GM23338 (cell line): ENCODE results near the gene CEACAM16. TPM values are rescaled to one million over a fixed set of nuclear protein-coding genes. Genes with fewer than 3 reads are reported as not detected.
"Not testable (repeated sequence)": the region's sequence is repeated elsewhere in the genome, so short reads cannot be mapped to it uniquely, and the experiment has no call there.

Source experiments
- ATAC-seq: fragments of 200-7000 bp; cut with Tn5 transposase; 3 replicates; pipeline ENCODE4 v1.9.1; 2020
- DNase-seq: peaks from one replicate; pipeline ENCODE4 v3.0.0-alpha.2; 2015; ENCODE audit warnings: low spot score
- H2AFZ ChIP-seq: fragments of 200-600 bp; sonication (generic); 2 replicates; pipeline ENCODE4 v1.8.0; 2016; ENCODE audit warnings: antibody characterized with exemption, mild to moderate bottlenecking, moderate library complexity
- H3F3A ChIP-seq: fragments of 200-600 bp; sonication (generic); replicated peaks from 2 replicates; pipeline ENCODE4 v1.8.0; 2017; ENCODE audit warnings: antibody characterized with exemption, mixed run types, low read depth
- H3K27ac ChIP-seq: fragments of 200-600 bp; sonication (generic); 2 replicates; pipeline ENCODE4 v1.6.1; 2016; ENCODE audit warnings: low read depth
- H3K27me3 ChIP-seq: fragments of 200-600 bp; sonication (generic); 2 replicates; pipeline ENCODE4 v1.8.0; 2016; ENCODE audit warnings: mild to moderate bottlenecking, mixed run types, moderate library complexity; ENCODE audit not compliant: insufficient read depth
- H3K36me3 ChIP-seq: fragments of 200-600 bp; sonication (generic); 2 replicates; pipeline ENCODE4 v1.8.0; 2016; ENCODE audit warnings: mild to moderate bottlenecking; ENCODE audit not compliant: insufficient read depth
- H3K4me1 ChIP-seq: fragments of 200-600 bp; sonication (generic); 2 replicates; pipeline ENCODE4 v1.8.0; 2016; ENCODE audit warnings: mild to moderate bottlenecking, moderate library complexity; ENCODE audit not compliant: insufficient read depth
- H3K4me2 ChIP-seq: fragments of 200-600 bp; sonication (generic); 2 replicates; pipeline ENCODE4 v1.7.1; 2017; ENCODE audit warnings: mixed run types
- H3K4me3 ChIP-seq: fragments of 200-600 bp; sonication (generic); 2 replicates; pipeline ENCODE4 v1.6.1; 2016; ENCODE audit warnings: mixed run types
- H3K79me2 ChIP-seq: fragments of 200-600 bp; sonication (generic); replicated peaks from 2 replicates; pipeline ENCODE4 v1.8.0; 2017; ENCODE audit warnings: mild to moderate bottlenecking; ENCODE audit not compliant: insufficient read depth
- H3K9me2 ChIP-seq: fragments of 200-600 bp; sonication (generic); 2 replicates; pipeline ENCODE4 v1.8.0; 2017; ENCODE audit not compliant: insufficient read depth
- H4K20me1 ChIP-seq: fragments of 200-600 bp; sonication (generic); replicated peaks from 2 replicates; pipeline ENCODE4 v1.8.0; 2017; ENCODE audit warnings: mild to moderate bottlenecking; ENCODE audit not compliant: insufficient read depth
- H3K27ac Mint-ChIP-seq: 2 replicates; pipeline ENCODE4 v1.8.0; 2020; ENCODE audit warnings: inconsistent platforms, mild to moderate bottlenecking, moderate library complexity, mixed read lengths
- H3K27me3 Mint-ChIP-seq: 3 replicates; pipeline ENCODE4 v1.8.0; 2022; ENCODE audit warnings: low read depth, mild to moderate bottlenecking, moderate library complexity, mixed read lengths, inconsistent platforms; ENCODE audit not compliant: insufficient read depth, poor library complexity
- H3K36me3 Mint-ChIP-seq: 3 replicates; pipeline ENCODE4 v1.8.0; 2021; ENCODE audit warnings: low read depth, mild to moderate bottlenecking, inconsistent platforms, moderate library complexity, mixed read lengths
- H3K4me1 Mint-ChIP-seq: 3 replicates; pipeline ENCODE4 v1.8.0; 2020; ENCODE audit warnings: mild to moderate bottlenecking, inconsistent platforms, mixed read lengths
- H3K4me3 Mint-ChIP-seq: 3 replicates; pipeline ENCODE4 v1.8.0; 2021; ENCODE audit warnings: moderate library complexity, mild to moderate bottlenecking, inconsistent platforms, mixed read lengths
- H3K9me3 Mint-ChIP-seq: 3 replicates; pipeline ENCODE4 v1.8.0; 2020; ENCODE audit warnings: moderate library complexity, mild to moderate bottlenecking, inconsistent platforms, mixed read lengths
- CREB1 ChIP-seq: fragments of 250-450 bp; sonication (Bioruptor Pico); IDR thresholded peaks from 2 replicates; pipeline ENCODE4 v1.5.0; 2020; ENCODE audit warnings: low read depth, mild to moderate bottlenecking, moderate library complexity
- NANOG ChIP-seq: IDR thresholded peaks from 2 replicates; pipeline ENCODE4 v1.6.1; 2016; ENCODE audit warnings: antibody characterized with exemption, borderline replicate concordance
- POLR2AphosphoS5 ChIP-seq: IDR thresholded peaks from 2 replicates; pipeline ENCODE4 v1.6.1; 2016; ENCODE audit warnings: antibody characterized with exemption, low read depth
- ZNF114 ChIP-seq: fragments of 250-450 bp; sonication (Bioruptor Pico); IDR thresholded peaks from 2 replicates; pipeline ENCODE4 v1.5.0; 2020; ENCODE audit warnings: mild to moderate bottlenecking, moderate library complexity
- ZNF331 ChIP-seq: fragments of 250-450 bp; sonication (Bioruptor Pico); IDR thresholded peaks from 2 replicates; pipeline ENCODE4 v1.5.0; 2020; ENCODE audit warnings: low read depth, mild to moderate bottlenecking, moderate library complexity
- ZNF462 ChIP-seq: fragments of 250-450 bp; sonication (Bioruptor Pico); IDR thresholded peaks from 2 replicates; pipeline ENCODE4 v1.5.0; 2020; ENCODE audit warnings: mild to moderate bottlenecking, moderate library complexity
- polyA plus RNA-seq: library from polyadenylated mRNA; unstranded; fragments of >200 nt; fragmentation: Nextera tagmentation; extraction: Ambion mirVana; gene quantifications from 2 replicates; pipeline ENCODE4 v1.2.1, GENCODE V29; 2016
- total RNA-seq: library from RNA; depleted of rRNA; stranded (reverse); fragments of >200 nt; shearing (Covaris generic); gene quantifications from 2 replicates; pipeline ENCODE4 v1.2.3, GENCODE V29; 2014
- TF ChIP-seq, protein P1 (sequence below): IDR thresholded peaks from one replicate; pipeline ENCODE4 v1.6.1; 2018; ENCODE audit warnings: antibody characterized with exemption; ENCODE audit not compliant: unreplicated experiment

CEACAM16 gene
- total and polyA plus RNA-seq, 2 experiments from 2014 or later = not detected

DNA sequence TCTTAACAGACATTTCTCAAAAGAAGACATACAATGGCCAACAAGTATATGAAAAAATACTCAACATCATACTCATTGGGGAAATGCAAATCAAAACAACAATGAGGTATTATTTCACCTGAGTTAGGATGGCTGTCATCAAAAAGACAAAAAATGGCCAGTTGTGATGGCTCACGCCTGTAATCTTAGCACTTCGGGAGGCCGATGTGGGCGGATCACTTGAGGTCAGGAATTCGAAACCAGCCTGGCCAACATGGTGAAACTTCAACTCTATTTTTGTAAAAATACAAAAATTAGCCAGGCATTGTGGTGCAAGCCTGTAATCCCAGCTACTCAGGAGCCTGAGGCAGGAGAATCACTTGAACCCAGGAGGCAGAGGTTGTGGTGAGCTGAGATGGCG, 22.0 kb downstream of the CEACAM16 start (continued):
- TF ChIP-seq, protein P1, sequence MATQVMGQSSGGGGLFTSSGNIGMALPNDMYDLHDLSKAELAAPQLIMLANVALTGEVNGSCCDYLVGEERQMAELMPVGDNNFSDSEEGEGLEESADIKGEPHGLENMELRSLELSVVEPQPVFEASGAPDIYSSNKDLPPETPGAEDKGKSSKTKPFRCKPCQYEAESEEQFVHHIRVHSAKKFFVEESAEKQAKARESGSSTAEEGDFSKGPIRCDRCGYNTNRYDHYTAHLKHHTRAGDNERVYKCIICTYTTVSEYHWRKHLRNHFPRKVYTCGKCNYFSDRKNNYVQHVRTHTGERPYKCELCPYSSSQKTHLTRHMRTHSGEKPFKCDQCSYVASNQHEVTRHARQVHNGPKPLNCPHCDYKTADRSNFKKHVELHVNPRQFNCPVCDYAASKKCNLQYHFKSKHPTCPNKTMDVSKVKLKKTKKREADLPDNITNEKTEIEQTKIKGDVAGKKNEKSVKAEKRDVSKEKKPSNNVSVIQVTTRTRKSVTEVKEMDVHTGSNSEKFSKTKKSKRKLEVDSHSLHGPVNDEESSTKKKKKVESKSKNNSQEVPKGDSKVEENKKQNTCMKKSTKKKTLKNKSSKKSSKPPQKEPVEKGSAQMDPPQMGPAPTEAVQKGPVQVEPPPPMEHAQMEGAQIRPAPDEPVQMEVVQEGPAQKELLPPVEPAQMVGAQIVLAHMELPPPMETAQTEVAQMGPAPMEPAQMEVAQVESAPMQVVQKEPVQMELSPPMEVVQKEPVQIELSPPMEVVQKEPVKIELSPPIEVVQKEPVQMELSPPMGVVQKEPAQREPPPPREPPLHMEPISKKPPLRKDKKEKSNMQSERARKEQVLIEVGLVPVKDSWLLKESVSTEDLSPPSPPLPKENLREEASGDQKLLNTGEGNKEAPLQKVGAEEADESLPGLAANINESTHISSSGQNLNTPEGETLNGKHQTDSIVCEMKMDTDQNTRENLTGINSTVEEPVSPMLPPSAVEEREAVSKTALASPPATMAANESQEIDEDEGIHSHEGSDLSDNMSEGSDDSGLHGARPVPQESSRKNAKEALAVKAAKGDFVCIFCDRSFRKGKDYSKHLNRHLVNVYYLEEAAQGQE = no peak
- TF ChIP-seq NANOG = no peak
- TF ChIP-seq ZNF331 (CRISPR knock-in tag) = no peak
- TF ChIP-seq ZNF114 = no peak

GRCh38 chr19:44721369-44721768, 22.4 kb downstream of the CEACAM16 start:
- not testable (repeated sequence) for H3K9me2 ChIP-seq, H3K27me3 ChIP-seq, H3K4me3 ChIP-seq, H3K4me1 Mint-ChIP-seq, H3K36me3 ChIP-seq, H3K27ac Mint-ChIP-seq, H3K79me2 ChIP-seq, H3F3A ChIP-seq, H3K36me3 Mint-ChIP-seq, H3K27ac ChIP-seq, H3K4me3 Mint-ChIP-seq, DNase-seq, H3K9me3 Mint-ChIP-seq, H4K20me1 ChIP-seq, H3K4me2 ChIP-seq, ATAC-seq
- Histone ChIP-seq H3K4me1 (peaks cover 15% of the 10 kb centered on the region), H2AFZ (peak overlapping the region; percentile 83)
- H3K27me3 Mint-ChIP-seq = peaks cover 25% of the 10 kb centered on the region

DNA sequence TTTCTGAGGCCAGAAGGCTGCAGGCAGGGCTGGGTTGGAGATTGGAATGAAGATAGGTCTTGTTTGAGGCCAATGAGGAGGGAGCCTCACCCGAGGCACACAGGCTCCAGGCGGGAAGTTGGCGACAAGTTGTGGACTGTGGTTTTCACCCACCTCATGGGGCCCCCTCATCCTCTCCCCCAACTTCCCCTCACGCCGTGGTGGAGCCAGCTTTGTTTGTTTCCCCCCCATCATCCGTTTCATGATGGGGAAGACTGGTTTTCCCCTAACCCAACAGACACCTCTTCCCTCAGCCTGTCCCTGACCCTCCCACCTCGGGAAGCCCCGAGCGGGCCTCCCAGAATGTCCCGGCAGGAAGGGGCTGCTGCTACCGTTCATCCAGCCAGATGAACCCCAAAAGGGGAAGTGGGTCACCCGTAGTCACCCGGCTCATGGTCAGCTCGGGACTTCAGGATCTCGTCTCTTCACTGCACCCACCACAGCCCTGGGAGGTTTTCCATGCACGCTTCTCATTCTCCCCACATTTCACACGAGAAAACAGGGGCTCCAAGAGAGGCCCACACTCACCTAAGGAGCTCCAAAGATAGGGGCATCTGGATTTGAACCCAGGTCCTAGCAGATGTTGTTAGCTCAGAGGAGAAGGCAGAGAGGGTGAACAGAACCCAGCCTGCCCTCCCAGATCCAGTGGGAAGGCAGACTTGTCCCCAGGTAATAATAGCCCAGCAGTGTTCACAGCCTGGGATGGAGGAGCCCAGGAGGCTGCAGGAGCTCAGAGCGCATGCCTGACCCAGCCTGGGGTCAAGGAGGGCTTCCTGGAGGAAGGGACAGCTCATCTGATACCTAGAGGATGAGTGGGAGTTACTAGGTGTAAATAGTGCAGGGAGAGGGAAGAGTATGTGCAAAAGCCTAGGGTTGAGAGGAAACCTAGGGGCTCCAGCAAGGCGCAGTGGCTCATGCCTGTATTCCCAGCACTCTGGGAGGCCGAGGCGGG, 23.5 kb downstream of the CEACAM16 start:
- H3K27ac Mint-ChIP-seq = no peak overlapping the region
- Histone ChIP-seq H3K79me2 (no peaks in the 10 kb centered on the region), H3F3A (no peaks in the 10 kb centered on the region), H3K4me1 (peaks cover 15% of the 10 kb centered on the region), H3K9me2 (no peaks in the 10 kb centered on the region), H3K27me3 (0 out of 2 replicates have a peak, but pooled peaks cover 6% of the 10 kb centered on the region), H3K4me3 (no peak overlapping the region), H3K36me3 (no peaks in the 10 kb centered on the region), H4K20me1 (no peaks in the 10 kb centered on the region), H3K4me2 (no peak overlapping the region), H2AFZ (peak overlapping the region; percentile 32; the same call in 1 of the 2 replicates), H3K27ac (no peak overlapping the region)
- no peak for ATAC-seq
- H3K4me1 Mint-ChIP-seq = peaks cover 8% of the 10 kb centered on the region
- H3K27me3 Mint-ChIP-seq = peaks cover 25% of the 10 kb centered on the region
- no peak overlapping the region for H3K4me3 Mint-ChIP-seq
- no peak for DNase-seq
- no peaks in the 10 kb centered on the region for H3K9me3 Mint-ChIP-seq
- no peaks in the 10 kb centered on the region for H3K36me3 Mint-ChIP-seq
- TF ChIP-seq POLR2AphosphoS5 (no peak), ZNF462 (CRISPR knock-in tag) (no peak), CREB1 (no peak)
